Stimulated activated CD4-positive, alpha-beta T cell treated with anti-CD3 and anti-CD28 coated beads, Interleukin-1b, Interleukin-23, amount 100 ng/mL, for 1 hour (primary cell): ENCODE results near the gene CRYZL1.
"Not testable (repeated sequence)": the region's sequence is repeated elsewhere in the genome, so short reads cannot be mapped to it uniquely, and the experiment has no call there.

ENCODE experiments used
- DNase-seq, 2 donors: peaks; one replicate each; pipeline ENCODE4 v3.0.0-alpha.2; 2020; ENCODE audit warnings: low read depth in 2 of 2

The CRYZL1 gene

DNA sequence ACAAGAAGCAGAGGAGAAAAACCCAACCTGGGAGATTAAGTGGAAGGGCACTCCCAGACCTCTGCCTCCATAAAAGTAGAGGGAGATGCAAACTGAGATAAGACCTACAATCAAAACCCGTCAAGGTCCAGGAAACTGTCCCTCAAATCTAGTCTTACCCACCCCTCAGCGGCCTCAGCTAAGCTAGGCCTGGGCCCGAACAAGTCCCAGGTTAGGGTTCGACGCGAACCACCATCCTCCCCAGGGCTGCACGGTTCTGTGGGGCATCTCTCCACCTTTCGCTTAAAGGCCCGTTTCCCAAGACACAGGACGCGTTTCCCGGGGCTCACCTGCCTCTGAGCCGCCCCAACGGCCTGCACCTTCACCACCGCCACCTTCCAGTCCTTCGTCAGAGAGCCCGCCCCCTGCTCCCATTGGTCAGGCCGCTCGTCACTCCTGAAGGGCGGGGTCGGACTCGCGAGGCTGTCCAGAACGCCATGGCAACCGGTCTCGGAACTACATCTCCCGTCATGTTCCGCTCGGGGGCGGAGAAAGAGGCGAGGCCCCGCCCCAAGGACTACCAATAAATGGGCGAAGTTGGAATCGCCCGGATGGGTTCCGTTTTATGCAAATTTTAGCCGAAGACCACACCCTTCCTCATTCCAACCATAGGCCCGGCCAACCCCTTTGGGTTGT is at the start of gene CRYZL1:
TSS of gene CRYZL1 (minus strand) at position 390 of the 675 bp plus-strand sequence. CDS start 10,190 bp downstream, outside the sequence.
- DNase-seq = peak; percentile 99

DNA sequence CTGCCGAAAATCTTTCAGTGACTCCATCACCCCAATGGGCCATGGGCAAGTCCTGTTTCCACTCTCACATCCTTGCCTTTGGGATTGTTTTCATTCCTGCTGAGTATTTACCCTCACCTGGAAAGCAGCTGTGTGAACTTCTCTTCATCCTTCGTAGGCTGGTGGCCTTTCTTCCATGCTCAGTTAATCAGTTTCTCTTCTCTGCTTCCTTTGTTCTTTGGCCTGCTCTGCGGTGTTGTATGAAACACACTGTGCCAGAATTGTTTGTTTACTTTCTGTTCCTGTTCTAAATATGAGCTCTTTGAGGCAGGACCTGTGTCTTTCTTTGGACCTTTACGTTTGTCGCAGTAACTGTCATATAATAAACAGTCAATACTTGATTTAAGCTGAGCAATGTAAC is 49.3 kb upstream of the CRYZL1 start:
- no peak for DNase-seq

DNA sequence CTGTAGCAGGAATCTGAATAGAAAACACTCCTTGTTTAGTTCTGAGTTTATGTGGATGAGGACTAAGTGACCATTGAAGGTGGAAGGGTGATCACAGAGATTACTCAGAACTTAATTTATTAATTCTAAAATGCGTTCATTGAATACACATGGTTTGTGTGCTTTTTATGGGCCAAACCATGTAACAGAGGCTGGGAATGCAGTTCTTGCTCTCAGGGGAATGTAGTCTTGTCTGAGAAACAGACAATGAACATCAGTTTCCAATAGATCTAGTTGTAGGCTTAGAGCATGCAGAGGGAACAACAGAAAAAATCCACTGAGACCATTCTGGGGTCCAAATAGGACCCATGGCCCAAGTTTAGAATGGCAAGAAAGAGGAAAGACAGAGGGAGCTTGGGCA is 46.8 kb upstream of the CRYZL1 start:
- no peak for DNase-seq

- DNase-seq = no peak
These were observed 46.1 kb upstream of the CRYZL1 start for GRCh38 chr21:33687634-33688033.

DNA sequence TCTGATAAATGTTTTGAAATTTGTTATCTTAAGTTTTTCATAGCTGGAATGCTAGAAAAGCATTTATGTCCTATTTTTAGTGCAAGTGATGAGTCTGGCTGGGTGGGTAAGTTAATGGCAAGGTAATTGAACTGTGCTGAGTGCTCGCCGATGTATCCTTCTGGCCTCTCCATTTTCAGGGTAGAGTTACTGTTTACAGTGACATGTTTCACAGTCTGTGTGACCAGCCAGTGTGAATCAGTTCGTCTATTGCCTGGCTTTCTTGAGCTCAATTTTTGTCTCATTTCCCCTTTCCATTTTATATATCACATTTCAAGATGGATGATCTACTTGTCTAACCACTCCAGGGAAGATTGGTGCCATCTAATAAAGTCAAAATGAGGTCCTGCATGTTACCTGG is 44.8 kb upstream of the CRYZL1 start:
- DNase-seq = no peak

- DNase-seq = no peak
These were observed 44.2 kb upstream of the CRYZL1 start for GRCh38 chr21:33685613-33686197.

GRCh38 chr21:33684923-33685560 is 43.5 kb upstream of the CRYZL1 start:
- DNase-seq = no peak

DNA sequence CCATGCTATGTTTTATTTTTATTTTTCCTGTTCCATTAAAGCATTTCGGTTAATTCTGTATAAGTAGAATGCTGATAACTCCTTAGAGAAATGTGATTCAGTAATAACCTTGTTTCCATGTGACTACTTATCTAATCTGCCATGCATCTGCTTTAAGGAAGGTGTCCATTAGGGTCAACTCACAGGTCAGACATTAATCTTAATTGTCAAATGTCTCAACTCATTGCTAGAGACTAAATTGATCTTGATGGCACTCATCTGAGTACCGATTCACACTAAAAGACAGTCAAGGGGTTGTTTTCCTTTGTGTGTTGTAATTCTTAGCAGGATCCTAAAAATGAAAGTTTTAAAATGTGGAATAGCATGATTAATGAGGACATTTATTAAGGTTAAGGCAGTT is 42.5 kb upstream of the CRYZL1 start:
- no peak for DNase-seq

GRCh38 chr21:33682992-33683627 is 41.6 kb upstream of the CRYZL1 start:
- no peak for DNase-seq

- no peak for DNase-seq
These were observed 39.3 kb upstream of the CRYZL1 start for GRCh38 chr21:33680870-33681269.

DNA sequence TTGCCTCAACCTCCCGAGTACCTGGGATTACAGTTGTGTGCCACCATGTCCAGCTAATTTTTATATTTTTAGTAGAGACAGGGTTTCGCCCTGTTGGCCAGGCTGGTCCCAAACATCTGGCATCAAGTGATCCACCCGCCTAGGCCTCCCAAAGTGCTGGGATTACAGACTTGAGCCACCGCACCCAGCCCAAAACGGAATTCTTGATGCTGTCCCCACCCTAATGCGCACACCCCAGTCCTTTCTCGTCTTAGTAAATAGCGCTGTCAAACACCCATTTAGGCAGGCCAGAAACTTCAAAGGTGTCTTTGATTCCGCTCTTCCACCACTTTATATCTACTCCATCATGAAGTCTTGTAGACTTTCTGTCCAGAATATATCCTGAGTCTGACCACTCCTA is 35.9 kb upstream of the CRYZL1 start:
- no peak for DNase-seq

- DNase-seq = not testable (repeated sequence)
These were observed 35.1 kb upstream of the CRYZL1 start for GRCh38 chr21:33676666-33677065.

DNA sequence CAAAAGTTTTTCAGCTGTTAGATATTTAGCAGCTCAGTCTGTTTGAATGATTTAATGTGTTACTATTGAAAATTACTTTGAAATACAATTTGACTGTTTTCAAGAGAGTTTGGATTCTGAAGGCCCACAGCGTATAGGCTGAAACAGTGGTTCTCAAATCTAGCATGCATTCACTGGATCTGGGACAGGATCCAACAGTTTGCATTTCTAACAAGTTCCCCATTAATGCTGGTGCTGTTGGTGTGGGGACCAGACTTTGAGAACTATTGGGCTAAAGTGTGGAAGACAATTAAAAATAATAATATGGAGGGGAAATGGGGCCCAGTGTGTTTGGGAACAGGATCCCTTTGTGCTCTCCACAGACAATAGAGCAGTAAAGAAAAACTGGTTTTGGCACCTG is 32.7 kb upstream of the CRYZL1 start:
- no peak for DNase-seq

DNA sequence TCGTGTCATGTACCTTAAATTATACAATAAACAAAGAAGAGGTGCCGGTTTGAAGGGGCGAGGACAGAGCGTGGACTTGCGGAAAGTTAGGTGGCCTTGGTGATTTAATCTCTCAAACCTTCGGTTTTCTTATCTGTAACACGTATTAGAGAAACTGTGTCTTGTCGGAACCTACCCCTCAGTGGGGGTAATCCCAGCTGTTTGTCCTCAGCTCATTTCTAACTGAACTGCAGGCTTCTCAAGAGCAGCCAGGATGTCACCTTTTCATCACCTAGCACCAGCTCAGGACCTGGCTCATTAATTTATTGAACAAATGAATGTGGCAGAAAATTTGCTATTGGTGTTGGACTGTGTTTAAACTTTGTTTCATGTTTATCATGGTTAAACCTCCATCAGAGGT is 31.9 kb upstream of the CRYZL1 start:
- DNase-seq = no peak

DNA sequence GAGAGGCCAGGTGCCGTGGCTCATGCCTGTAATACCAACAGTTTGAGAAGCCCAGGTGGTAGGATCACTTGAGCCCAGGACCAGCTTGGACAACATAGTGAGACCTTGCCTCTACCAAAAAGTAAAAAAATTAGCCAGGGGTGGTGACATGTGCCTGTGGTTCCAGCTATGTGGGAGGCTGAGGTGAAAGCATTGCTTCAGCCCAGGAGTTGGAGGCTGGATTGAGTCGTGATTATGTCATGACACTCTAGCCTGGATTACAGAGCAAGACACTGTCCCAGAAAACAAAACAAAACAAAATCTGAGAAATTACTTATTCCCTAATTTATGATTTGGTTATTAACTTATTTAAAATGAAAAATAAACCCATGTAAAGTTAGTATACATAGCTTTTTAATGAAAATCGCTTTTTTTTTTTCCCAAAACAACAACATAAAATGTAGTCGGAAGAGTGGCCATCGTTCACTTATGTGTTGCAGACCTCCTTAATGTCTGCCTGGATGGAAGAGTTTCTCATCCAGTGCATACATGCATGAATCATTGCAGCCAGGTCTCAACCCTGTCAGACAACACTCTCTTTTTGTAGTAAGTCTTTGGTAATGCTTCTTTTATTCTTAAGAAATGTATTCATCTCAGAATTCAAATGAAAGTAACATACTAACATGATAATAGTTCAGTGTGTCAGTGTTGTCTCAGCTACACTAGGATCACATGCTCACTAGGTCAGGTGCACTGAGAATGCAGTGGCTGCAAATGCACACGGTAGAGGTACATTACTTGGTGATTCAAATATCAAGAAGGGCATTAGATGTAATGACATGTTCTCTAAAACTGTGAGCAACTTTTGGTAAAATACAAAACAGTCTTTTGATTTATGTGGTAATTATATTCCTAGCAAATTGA is 28.8 kb upstream of the CRYZL1 start:
- DNase-seq = no peak

DNA sequence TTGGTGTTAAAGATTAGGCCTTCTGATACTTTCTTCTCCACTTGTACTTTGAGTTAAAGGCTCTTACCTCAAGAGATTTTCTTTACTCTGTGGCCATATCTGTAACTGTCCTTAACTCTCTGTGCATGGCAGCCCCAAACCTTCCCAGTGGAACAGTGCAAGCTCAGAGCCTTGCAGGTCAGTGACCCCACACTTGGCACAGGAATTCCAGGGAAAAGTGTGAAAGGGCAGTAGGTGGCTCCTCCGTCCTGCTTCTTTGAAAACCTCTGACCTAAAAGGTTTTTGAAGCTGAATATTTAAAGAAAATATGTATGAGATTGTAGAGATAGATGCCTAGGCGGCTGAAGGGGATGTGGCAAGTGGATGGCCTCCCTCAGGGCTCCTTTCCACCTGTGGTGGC is 27.1 kb upstream of the CRYZL1 start:
- DNase-seq = no peak

- no peak for DNase-seq
These were observed 26.6 kb upstream of the CRYZL1 start for GRCh38 chr21:33668180-33668579.

GRCh38 chr21:33667636-33668035 is 26.1 kb upstream of the CRYZL1 start:
- DNase-seq = no peak

DNA sequence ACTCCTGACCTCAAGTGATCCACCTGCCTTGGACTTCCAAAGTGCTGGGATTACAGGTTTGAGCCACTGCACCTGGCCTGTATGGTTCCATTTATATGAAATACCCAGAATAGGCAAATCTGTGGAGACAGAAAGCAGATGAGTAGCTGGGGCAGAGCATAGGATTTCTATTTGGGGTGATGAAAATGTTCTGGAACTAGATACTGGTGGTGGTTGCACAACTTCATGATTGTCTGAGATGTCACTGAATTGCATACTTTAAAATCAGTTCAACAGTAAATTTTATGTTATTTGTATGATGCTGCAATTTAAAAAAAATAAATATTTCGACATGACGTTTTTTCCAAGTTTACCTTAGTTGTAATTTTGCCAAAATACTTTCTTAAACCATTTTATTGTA is 24.6 kb upstream of the CRYZL1 start:
- no peak for DNase-seq

DNA sequence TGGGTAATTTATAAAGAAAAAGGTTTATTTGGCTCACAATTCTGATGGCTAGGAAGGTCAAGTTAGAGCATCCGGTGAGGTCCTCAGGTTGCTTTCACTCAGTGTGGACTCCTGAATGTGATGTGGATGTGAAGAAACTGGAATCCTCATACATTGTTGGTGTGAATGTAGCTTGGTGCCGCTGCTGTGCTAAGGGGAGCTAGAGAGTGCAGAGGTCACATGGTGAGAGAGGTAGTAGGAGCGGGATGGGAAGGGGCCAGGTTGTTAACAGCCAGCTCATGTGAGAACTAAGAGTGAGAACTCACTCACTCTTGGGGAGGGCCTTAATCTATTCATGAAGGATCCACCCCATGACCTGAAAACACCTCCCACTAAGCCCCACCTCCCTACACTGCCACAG is 22.6 kb upstream of the CRYZL1 start:
- DNase-seq = no peak

DNA sequence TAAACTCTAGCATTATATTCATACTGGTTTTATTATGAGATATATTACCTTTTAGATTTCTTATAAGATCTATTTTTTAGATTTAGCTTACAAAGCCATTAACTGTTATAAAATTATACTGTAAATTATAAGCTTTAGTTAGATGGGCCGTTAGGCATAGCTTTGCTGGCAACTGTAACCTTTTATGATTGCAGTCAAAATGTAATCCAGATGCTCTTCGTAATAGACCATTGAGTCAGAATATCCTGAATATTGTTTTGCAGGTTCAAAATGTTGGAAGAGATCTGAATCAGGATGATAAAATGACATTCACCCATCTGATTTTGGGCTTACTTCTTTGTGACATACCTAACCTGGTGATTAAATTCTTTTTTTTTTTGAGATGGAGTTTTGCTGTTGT is 21.7 kb upstream of the CRYZL1 start:
- no peak for DNase-seq

- no peak for DNase-seq
These were observed 20.5 kb upstream of the CRYZL1 start for GRCh38 chr21:33662046-33662445.
